ENCODE data around the gene BBC3. TPM values are rescaled to one million over a fixed set of nuclear protein-coding genes. Genes with fewer than 3 reads are reported as not detected.

BBC3 gene
- total RNA-seq, 1 experiment from 2014 or later, result 3.3 TPM

- DNase-seq (ENCODE audit: low spot score), result no peak
Observed at GRCh38 chr19:47195434-47195833, 35.6 kb downstream of the BBC3 start.

- DNase-seq (ENCODE audit: low spot score), result peak; percentile 93
Observed at GRCh38 chr19:47190167-47190727, 40.8 kb downstream of the BBC3 start.

GRCh38 chr19:47188507-47189033 is 42.4 kb downstream of the BBC3 start:
- DNase-seq (ENCODE audit: low spot score), result no peak

GRCh38 chr19:47187797-47188196 is 43.2 kb downstream of the BBC3 start:
- no peak for DNase-seq (ENCODE audit: low spot score)

GRCh38 chr19:47187335-47187655 is 43.7 kb downstream of the BBC3 start:
- DNase-seq (ENCODE audit: low spot score), result no peak

GRCh38 chr19:47186446-47187334 is 44.3 kb downstream of the BBC3 start:
- no peak for DNase-seq (ENCODE audit: low spot score)

GRCh38 chr19:47183601-47184000 is 47.4 kb downstream of the BBC3 start:
- no peak for DNase-seq (ENCODE audit: low spot score)

- DNase-seq (ENCODE audit: low spot score), result no peak
Observed at GRCh38 chr19:47179653-47180310, 51.2 kb downstream of the BBC3 start.

- no peak for DNase-seq (ENCODE audit: low spot score)
Observed at GRCh38 chr19:47176627-47177090, 54.3 kb downstream of the BBC3 start.

GRCh38 chr19:47176071-47176626 is 54.9 kb downstream of the BBC3 start:
- no peak for DNase-seq (ENCODE audit: low spot score)

- DNase-seq (ENCODE audit: low spot score), result no peak
Observed at GRCh38 chr19:47172666-47173455, 58.1 kb downstream of the BBC3 start.

Other genes with a start within 250 kb of the BBC3 start
- gene NPAS1, start 211.4 kb downstream of the BBC3 start, total RNA-seq (2014; rRNA removed; shearing (Covaris generic)), result 0.29 TPM in 1 of 2 replicates, not detected in the other
- 33.7 and 35.8 TPM in 2 replicates for gene TMEM160, start 182.6 kb downstream of the BBC3 start, total RNA-seq (2014; rRNA removed; shearing (Covaris generic))
- 6.3 and 7.6 TPM in 2 replicates for gene ZC3H4, start 117.4 kb downstream of the BBC3 start, total RNA-seq (2014; rRNA removed; shearing (Covaris generic))
- 362 and 397 TPM in 2 replicates for gene SAE1, start 100.4 kb downstream of the BBC3 start, total RNA-seq (2014; rRNA removed; shearing (Covaris generic))
- 3.4 and 3.6 TPM in 2 replicates for gene CCDC9, start 25.3 kb upstream of the BBC3 start, total RNA-seq (2014; rRNA removed; shearing (Covaris generic))
- gene INAFM1, start 43.7 kb upstream of the BBC3 start, total RNA-seq (2014; rRNA removed; shearing (Covaris generic)), result 5.7 and 7.2 TPM in 2 replicates
- 0.04 TPM in 1 of 2 replicates, not detected in the other for gene C5AR1, start 78.7 kb upstream of the BBC3 start, total RNA-seq (2014; rRNA removed; shearing (Covaris generic))
- gene C5AR2, start 101.0 kb upstream of the BBC3 start, total RNA-seq (2014; rRNA removed; shearing (Covaris generic)), result 0.08 TPM in 1 of 2 replicates, not detected in the other
- gene DHX34, start 118.1 kb upstream of the BBC3 start, total RNA-seq (2014; rRNA removed; shearing (Covaris generic)), result 7.3 and 8.0 TPM in 2 replicates
- 45.8 and 52.2 TPM in 2 replicates for gene MEIS3, start 188.3 kb upstream of the BBC3 start, total RNA-seq (2014; rRNA removed; shearing (Covaris generic))
- gene SLC8A2, start 240.7 kb upstream of the BBC3 start, total RNA-seq (2014; rRNA removed; shearing (Covaris generic)), result 0.19 TPM in 1 of 2 replicates, not detected in the other